Activated CD8-positive, alpha-beta T cell treated with anti-CD3 and anti-CD28 coated beads for 36 hours (primary cell): ENCODE results near the gene TMEM119. TPM values are rescaled to one million over a fixed set of nuclear protein-coding genes. Genes with fewer than 3 reads are reported as not detected.

Experiments used
- ATAC-seq: fragments of 200-7000 bp; cut with Tn5 transposase; one replicate; pipeline ENCODE4 v1.10.0; 2021; ENCODE audit warnings: mild to moderate bottlenecking, moderate library complexity
- CTCF ChIA-PET: fragments of 350-600 bp; sonication (Branson Sonifier 250); formaldehyde crosslinking; loops from one replicate; lab custom pipeline; 2021; ENCODE audit warnings: antibody characterized with exemption; lab: Charles Lee
- POLR2A ChIA-PET: fragments of 350-600 bp; sonication (Branson Sonifier 250); formaldehyde crosslinking; loops from one replicate; lab custom pipeline; 2021; ENCODE audit warnings: antibody characterized with exemption; lab: Charles Lee
- DNase-seq: peaks from one replicate; pipeline ENCODE4 v3.0.0-alpha.2; 2020
- H3K27ac Mint-ChIP-seq: one replicate; pipeline ENCODE4 v1.8.0; 2021; ENCODE audit warnings: mild to moderate bottlenecking, mixed read lengths
- H3K27me3 Mint-ChIP-seq: one replicate; pipeline ENCODE4 v1.8.0; 2021; ENCODE audit warnings: mixed read lengths
- H3K36me3 Mint-ChIP-seq: one replicate; pipeline ENCODE4 v1.8.0; 2021; ENCODE audit warnings: low read depth, mixed read lengths
- H3K4me1 Mint-ChIP-seq: one replicate; pipeline ENCODE4 v1.8.0; 2021; ENCODE audit warnings: low read depth, mixed read lengths
- H3K4me3 Mint-ChIP-seq: one replicate; pipeline ENCODE4 v1.8.0; 2021; ENCODE audit warnings: mild to moderate bottlenecking, moderate library complexity, mixed read lengths
- H3K9me3 Mint-ChIP-seq: one replicate; pipeline ENCODE4 v1.8.0; 2021; ENCODE audit warnings: mixed read lengths
- CTCF ChIP-seq: fragments of 200-600 bp; IDR thresholded peaks from one replicate; pipeline ENCODE4 v1.8.0; 2022; ENCODE audit warnings: antibody characterized with exemption, mild to moderate bottlenecking
- intact Hi-C: fragments of 100-400 bp; cut with micrococcal nuclease; formaldehyde crosslinking; loops from one replicate; pipeline ENCODE4 v1.10.0; 2022
- total RNA-seq, 2 experiments: library from RNA; stranded (reverse); gene quantifications; one replicate each; pipeline ENCODE4 v1.2.3, GENCODE V29; 2021

The TMEM119 gene
- total RNA-seq, 2 experiments from 2014 or later = not detected

GRCh38 chr12:108622921-108623514, 25.1 kb upstream of the TMEM119 start:
- Mint-ChIP-seq H3K4me3 (no peak overlapping the region), H3K36me3 (peaks cover 52% of the 10 kb centered on the region), H3K4me1 (peaks cover 43% of the 10 kb centered on the region), H3K27me3 (no peaks in the 10 kb centered on the region), H3K27ac (peak overlapping the region; percentile 82), H3K9me3 (peaks cover 3% of the 10 kb centered on the region)
- TF ChIP-seq CTCF = no peak
- intact Hi-C loops = no loop called here
- DNase-seq (no peak), ATAC-seq (no peak)
- POLR2A ChIA-PET = interaction anchor here (0.6 to 9.6 kb wide), 6 partner anchors 8 to 576 kb away, joined by 3 to 134 read pairs (median 3); partner anchors contain the start of genes ISCU, SART3 and SELPLG
- CTCF ChIA-PET = interaction anchor here (15.6 kb wide), 1 partner anchor 56 kb away, joined by 645 read pairs; the partner anchor contains the start of genes ISCU and SART3

GRCh38 chr12:108622421-108622820, 24.5 kb upstream of the TMEM119 start:
- peak; percentile 38 for ATAC-seq

GRCh38 chr12:108621161-108621560, 23.3 kb upstream of the TMEM119 start:
- H3K9me3 Mint-ChIP-seq = peaks cover 7% of the 10 kb centered on the region
- no peak for TF ChIP-seq CTCF
- POLR2A ChIA-PET = interaction anchor here (0.6 to 9.6 kb wide), 5 partner anchors 10 to 61 kb away, joined by 3 to 134 read pairs (median 6); partner anchors contain the start of genes ISCU, SART3 and SELPLG

More at GRCh38 chr12:108622421-108622820, 24.5 kb upstream of the TMEM119 start:
- Mint-ChIP-seq H3K9me3 (peaks cover 3% of the 10 kb centered on the region), H3K27ac (peak overlapping the region; percentile 82), H3K4me3 (no peak overlapping the region), H3K27me3 (no peaks in the 10 kb centered on the region), H3K36me3 (peaks cover 52% of the 10 kb centered on the region), H3K4me1 (peaks cover 43% of the 10 kb centered on the region)
- ChIA-PET CTCF (interaction anchor here (15.6 kb wide), 1 partner anchor 56 kb away, joined by 645 read pairs; the partner anchor contains the start of genes ISCU and SART3), POLR2A (interaction anchor here (0.6 to 9.6 kb wide), 5 partner anchors 9 to 575 kb away, joined by 3 to 134 read pairs (median 3); partner anchors contain the start of genes ISCU, SART3 and SELPLG)
- DNase-seq = peak; percentile 39
- TF ChIP-seq CTCF = no peak
- intact Hi-C loops = no loop called here

GRCh38 chr12:108620236-108620879, 22.5 kb upstream of the TMEM119 start:
- TF ChIP-seq CTCF = no peak
- intact Hi-C loops = no loop called here
- Mint-ChIP-seq H3K4me1 (peaks cover 52% of the 10 kb centered on the region), H3K9me3 (peaks cover 14% of the 10 kb centered on the region), H3K27me3 (no peaks in the 10 kb centered on the region), H3K27ac (peak overlapping the region; percentile 50), H3K36me3 (peaks cover 55% of the 10 kb centered on the region), H3K4me3 (no peak overlapping the region)
- no peak for ATAC-seq
- CTCF ChIA-PET = interaction anchor here (0.7 to 15.6 kb wide), 6 partner anchors 12 to 183 kb away, joined by 3 to 645 read pairs (median 4); partner anchors contain the start of genes ISCU, SART3 and SELPLG
- DNase-seq = no peak
- POLR2A ChIA-PET = interaction anchor here (0.6 to 9.6 kb wide), 6 partner anchors 11 to 60 kb away, joined by 3 to 134 read pairs (median 5); partner anchors contain the start of genes ISCU, SART3 and SELPLG

More at GRCh38 chr12:108621161-108621560, 23.3 kb upstream of the TMEM119 start:
- H3K4me3 Mint-ChIP-seq = no peak overlapping the region
- DNase-seq = no peak
- intact Hi-C loops = no loop called here
- no peak for ATAC-seq
- CTCF ChIA-PET = interaction anchor here (0.9 to 15.6 kb wide), 5 partner anchors 11 to 330 kb away, joined by 3 to 645 read pairs (median 4); partner anchors contain the start of genes ISCU, SART3 and SELPLG
- H3K27me3 Mint-ChIP-seq = no peaks in the 10 kb centered on the region
- peaks cover 57% of the 10 kb centered on the region for H3K36me3 Mint-ChIP-seq
- H3K27ac Mint-ChIP-seq = peak overlapping the region; percentile 82
- peaks cover 51% of the 10 kb centered on the region for H3K4me1 Mint-ChIP-seq
